GM15510 (cell line): ENCODE data around the gene THUMPD1.
A peak's percentile ranks its signal among the peaks of the same experiment; 100 is the strongest.

Experiments
- POLR2A ChIP-seq: IDR thresholded peaks from 3 replicates; pipeline ENCODE4 v1.6.1; 2011; ENCODE audit warnings: borderline replicate concordance; ENCODE audit not compliant: insufficient read length; ENCODE audit errors: extremely low read depth

The THUMPD1 gene, protein sequence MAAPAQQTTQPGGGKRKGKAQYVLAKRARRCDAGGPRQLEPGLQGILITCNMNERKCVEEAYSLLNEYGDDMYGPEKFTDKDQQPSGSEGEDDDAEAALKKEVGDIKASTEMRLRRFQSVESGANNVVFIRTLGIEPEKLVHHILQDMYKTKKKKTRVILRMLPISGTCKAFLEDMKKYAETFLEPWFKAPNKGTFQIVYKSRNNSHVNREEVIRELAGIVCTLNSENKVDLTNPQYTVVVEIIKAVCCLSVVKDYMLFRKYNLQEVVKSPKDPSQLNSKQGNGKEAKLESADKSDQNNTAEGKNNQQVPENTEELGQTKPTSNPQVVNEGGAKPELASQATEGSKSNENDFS

GRCh38 chr16:20741554-20742285, at the start of gene THUMPD1:
THUMPD1 (minus strand) TSS chr16:20741818; CDS start chr16:20741739, 79 bp downstream.
- peak; percentile 70 for TF ChIP-seq POLR2A

DNA sequence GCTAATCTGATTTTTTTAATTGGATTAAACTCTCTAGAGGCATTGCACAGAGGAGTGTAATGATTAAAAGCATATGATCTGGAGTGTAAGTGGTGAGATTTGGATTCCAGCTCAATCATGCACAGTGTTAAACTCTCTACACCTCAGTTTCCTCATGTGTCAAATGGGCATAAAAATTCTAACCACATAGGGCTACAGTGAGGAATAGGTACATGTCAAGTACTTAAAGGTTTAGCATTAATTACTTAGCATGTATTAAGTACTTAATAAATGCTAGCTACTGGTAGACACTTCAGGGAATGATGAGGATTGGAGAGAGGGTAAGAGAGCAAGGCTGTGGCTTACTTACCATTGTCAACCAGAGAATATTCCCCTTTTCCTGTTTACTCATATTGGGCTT, 47.5 kb upstream of the THUMPD1 start:
- TF ChIP-seq POLR2A, result no peak

- TF ChIP-seq POLR2A, result no peak
Observed at GRCh38 chr16:20784204-20784603, 42.6 kb upstream of the THUMPD1 start.

GRCh38 chr16:20782470-20782869, 40.9 kb upstream of the THUMPD1 start:
- no peak for TF ChIP-seq POLR2A

GRCh38 chr16:20781697-20782096, 40.1 kb upstream of the THUMPD1 start:
- no peak for TF ChIP-seq POLR2A

DNA sequence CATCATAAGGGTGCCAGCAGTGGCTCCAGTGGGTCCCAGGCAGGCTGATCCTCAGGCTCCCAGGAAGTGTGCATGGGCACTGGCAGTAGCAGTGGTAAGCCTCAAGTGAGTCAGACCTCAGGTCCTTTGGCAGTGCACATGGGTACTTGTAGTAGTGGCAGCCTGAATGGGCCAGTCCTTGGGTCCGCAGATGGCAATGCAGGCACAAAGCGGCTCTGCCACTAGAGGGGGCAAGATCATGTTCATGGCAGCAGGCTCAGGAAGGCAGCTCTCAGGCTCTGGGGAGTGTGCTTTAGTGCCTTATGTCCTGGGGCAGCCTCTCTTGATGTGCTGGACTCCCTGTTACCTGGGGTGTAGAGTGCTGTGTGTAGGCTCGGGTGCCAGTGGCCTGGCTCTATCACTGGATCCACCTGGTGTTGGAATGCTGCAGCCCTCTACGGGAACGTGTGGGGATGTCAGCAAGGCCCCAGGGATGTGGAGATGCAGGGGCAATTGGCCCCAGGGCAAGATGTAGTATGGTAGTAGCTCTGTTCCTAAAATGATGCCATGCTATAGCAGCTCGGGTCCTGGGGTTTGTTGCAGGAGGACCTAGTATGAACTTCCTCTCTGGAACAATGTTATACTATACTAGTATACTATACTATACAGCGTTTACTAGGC, 33.2 kb upstream of the THUMPD1 start:
- TF ChIP-seq POLR2A, result no peak

GRCh38 chr16:20773679-20774078, 32.1 kb upstream of the THUMPD1 start:
- no peak for TF ChIP-seq POLR2A

GRCh38 chr16:20768818-20769217, 27.2 kb upstream of the THUMPD1 start:
- TF ChIP-seq POLR2A, result no peak

DNA sequence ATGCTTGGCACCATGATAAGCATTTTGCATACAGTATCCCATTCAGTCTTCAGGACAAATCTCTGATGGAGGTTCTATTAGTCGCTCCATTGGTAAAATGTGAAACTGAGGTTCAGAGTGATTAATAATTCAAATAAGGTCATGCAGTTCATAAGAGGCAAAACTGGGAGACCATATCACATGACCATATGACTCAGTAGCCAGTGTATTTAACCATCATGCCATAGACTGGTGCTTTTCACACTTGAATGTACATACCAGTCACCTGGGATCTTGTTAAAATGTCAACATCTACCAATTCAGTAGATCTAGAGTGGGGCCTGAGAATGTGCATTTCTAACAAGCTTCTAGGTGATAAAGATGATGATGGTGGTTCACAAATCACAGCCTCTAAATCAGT, 26.5 kb upstream of the THUMPD1 start:
- TF ChIP-seq POLR2A, result no peak

GRCh38 chr16:20767577-20767976, 26.0 kb upstream of the THUMPD1 start:
- TF ChIP-seq POLR2A, result no peak

GRCh38 chr16:20766294-20766693, 24.7 kb upstream of the THUMPD1 start:
- no peak for TF ChIP-seq POLR2A

GRCh38 chr16:20765732-20766131, 24.1 kb upstream of the THUMPD1 start:
- no peak for TF ChIP-seq POLR2A

- peak; percentile 15 for TF ChIP-seq POLR2A
Observed at GRCh38 chr16:20763461-20764232, 22.0 kb upstream of the THUMPD1 start, which contains the start of gene ACSM3. ACSM3 (plus strand) TSS chr16:20764014; CDS start chr16:20770035, 6,021 bp downstream.

DNA sequence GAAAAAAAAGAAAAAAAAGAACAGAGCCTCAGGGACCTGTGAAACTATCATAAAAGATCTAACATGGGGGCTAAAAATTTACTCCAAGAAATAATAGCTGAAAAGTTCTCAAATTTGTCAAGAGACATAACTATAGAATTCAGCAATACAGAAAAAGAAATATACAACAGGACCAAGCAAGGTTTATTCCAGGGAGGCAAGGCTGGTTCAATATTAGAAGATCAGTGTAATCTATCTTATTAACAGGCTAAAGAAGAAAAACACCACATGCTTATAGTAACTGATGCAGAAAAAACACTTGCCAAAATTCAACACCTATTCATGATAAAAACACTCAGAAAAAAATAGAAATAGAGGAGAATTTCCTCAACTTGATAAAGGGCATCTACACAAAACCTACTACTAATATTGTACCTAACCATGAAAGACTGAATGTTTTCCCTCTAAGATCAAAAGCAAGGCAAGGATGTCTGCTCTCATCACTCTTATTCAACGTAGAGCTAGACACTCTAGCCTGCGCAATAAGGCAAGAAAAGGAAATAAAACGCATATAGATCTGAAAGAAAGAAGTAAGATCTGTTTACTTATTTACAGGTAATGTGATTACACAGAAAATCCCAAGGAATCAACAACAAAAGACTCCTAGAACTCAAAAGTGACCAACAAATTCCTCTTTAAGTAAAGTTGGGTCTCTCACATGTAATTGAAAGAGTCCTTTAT, 20.9 kb upstream of the THUMPD1 start:
- no peak for TF ChIP-seq POLR2A

GRCh38 chr16:20761175-20761574, 19.6 kb upstream of the THUMPD1 start:
- TF ChIP-seq POLR2A, result no peak

- no peak for TF ChIP-seq POLR2A
Observed at GRCh38 chr16:20760346-20760745, 18.7 kb upstream of the THUMPD1 start.
